Adrenal gland (tissue), 5 donors: ENCODE results near the gene TBCK.

ENCODE experiments used
- CTCF ChIP-seq, 6 experiments: fragments of 450-650 bp in 4 of 6; fragments of 200-600 bp in 2 of 6; sonication (generic) in 1 of 6; IDR thresholded peaks; 1 replicate in 5 of 6; 2 replicates in 1 of 6; pipeline versions ENCODE4 v1.5.1 to v1.8.0; 2016 to 2021; ENCODE audit warnings: antibody characterized with exemption in 6 of 6, mild to moderate bottlenecking in 2 of 6, moderate library complexity in 1 of 6
- POLR2A ChIP-seq, 2 donors: fragments of 450-650 bp; IDR thresholded peaks; one replicate each; pipeline ENCODE4 v1.6.1; 2017; ENCODE audit warnings: antibody characterized with exemption in 2 of 2, mild to moderate bottlenecking in 2 of 2, moderate library complexity in 1 of 2
- donor health status: DM: no; HTN: no; CAD: no.

GRCh38 chr4:106114270-106114669 lies 201.7 kb downstream of the TBCK start:
- no peak for TF ChIP-seq CTCF (IDR thresholded peaks at IDR 0.05)
- no peak for TF ChIP-seq POLR2A (IDR thresholded peaks at IDR 0.05)
